Brain pericyte (primary cell): Measurements from ENCODE around the gene KLF2.

ENCODE experiments used
- DNase-seq: peaks from one replicate; pipeline ENCODE4 v3.0.0-alpha.2; 2012; ENCODE audit warnings: low read depth, low spot score

The KLF2 gene

GRCh38 chr19:16306728-16307402 is 17.8 kb upstream of the KLF2 start:
- no peak for DNase-seq

DNA sequence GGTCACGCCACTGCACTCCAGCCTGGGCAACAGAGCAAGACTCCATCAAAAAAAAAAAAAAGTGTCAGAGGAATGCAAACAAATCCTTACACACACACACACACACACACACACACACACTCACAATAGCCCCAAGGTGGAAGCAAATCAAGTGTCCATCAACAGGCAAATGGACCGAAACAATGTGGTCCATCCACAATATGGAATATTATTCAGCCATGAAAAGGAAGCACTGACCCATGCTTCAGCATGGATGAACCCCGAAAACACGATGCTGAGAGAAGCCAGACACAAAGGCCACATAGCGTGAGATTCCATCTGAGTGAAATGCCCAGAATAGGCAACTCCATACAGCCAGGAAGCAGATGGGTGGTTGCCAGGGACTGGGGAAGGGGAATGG is 16.5 kb upstream of the KLF2 start:
- DNase-seq: no peak

- DNase-seq: no peak
These were observed 15.0 kb upstream of the KLF2 start for GRCh38 chr19:16309643-16310042.

DNA sequence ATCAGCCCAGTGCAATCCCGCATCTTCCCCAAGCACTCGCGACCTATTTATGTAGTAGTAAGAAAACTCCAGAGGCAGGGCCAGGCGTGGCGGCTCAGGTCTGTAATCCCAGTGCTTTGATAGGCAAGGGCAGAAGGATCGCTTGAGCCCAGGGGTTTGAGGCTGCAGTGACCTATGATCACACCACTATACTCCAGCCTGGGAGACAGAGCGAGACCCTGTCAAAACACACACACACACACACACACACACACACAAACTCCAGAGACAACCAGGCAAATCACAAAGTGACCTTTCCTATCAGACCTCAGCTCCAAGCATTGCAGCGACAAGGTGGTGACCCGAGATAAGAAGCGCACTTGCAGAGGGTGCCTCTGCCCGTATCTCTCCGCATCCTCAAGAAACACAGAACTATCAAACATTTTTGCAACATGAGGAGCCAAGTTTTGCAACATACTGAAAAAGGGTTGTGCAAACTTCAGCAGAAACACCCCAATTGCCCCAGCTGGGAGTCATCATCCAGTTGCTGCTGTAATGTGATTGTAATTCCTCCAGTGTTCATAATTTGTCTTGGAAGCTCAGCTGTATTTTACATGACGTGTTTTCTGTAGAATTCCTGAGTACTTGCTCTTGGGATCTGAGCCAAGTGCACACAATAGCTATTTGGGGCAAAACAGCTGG is 8.7 kb upstream of the KLF2 start:
- peak; percentile 76 for DNase-seq

DNA sequence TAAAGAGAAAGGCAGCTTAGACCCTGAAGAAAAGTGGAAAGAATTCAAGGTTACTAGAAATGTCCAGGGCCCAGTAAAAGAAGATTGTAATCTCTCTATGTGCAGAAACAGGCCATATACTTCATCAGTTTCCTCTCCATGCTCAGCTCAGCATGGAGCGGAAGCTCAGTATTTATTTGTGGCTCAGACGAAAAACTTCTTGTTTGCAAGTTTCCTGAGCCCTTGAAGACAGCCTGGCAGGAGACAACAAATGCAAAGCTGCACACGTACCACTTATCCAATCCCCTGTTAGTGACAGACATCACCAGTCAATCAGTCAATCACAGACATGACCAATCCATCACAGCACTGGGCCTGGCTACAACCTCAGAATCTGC is 8.1 kb upstream of the KLF2 start:
- no peak for DNase-seq

GRCh38 chr19:16319481-16319880 is 5.1 kb upstream of the KLF2 start:
- no peak for DNase-seq

DNA sequence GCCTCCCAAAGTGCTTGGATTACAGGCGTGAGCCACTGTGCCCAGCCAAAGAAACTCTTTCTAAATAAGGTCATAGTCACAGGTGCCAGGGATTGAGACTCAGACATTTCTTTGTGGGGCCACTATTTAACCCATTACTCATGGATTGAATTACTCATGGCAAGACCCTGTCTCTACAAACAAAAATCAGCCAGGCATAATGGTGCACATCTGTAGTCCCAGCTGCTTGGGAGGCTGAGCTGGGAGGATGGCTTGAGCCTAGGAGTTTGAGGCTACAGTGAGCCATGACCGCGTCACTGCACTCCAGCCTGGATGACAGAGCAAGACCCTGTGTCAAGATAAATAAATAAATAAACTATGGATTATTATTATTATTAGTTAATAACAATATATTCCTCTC is 3.6 kb upstream of the KLF2 start:
- DNase-seq: no peak

- no peak for DNase-seq
These were observed 518 bp downstream of the KLF2 start for GRCh38 chr19:16325161-16325527.

GRCh38 chr19:16325641-16326400 is 1.2 kb downstream of the KLF2 start:
- no peak for DNase-seq

GRCh38 chr19:16326401-16327168 is 2.0 kb downstream of the KLF2 start:
- DNase-seq: no peak

GRCh38 chr19:16327169-16327475 is 2.5 kb downstream of the KLF2 start:
- no peak for DNase-seq

DNA sequence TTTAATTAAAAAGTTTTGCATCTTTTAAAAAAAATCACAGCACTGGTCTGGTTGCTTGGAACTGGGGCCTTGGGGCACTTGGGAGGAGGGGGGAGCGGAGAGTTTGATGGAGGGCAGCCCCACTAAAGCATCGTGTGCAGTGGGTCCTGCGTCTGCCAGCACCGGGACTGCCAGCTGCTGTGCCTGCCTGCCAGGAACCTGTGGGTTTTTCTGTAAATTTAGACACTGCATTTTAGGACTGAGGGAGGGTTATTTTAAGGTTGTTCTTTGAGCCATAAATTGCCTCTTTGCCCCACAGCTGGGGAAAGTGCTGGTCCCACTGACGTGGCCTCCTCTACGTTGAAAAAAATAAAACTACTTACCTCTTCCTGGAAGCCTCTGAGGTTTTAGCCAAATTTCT is 2.9 kb downstream of the KLF2 start:
- no peak for DNase-seq

DNA sequence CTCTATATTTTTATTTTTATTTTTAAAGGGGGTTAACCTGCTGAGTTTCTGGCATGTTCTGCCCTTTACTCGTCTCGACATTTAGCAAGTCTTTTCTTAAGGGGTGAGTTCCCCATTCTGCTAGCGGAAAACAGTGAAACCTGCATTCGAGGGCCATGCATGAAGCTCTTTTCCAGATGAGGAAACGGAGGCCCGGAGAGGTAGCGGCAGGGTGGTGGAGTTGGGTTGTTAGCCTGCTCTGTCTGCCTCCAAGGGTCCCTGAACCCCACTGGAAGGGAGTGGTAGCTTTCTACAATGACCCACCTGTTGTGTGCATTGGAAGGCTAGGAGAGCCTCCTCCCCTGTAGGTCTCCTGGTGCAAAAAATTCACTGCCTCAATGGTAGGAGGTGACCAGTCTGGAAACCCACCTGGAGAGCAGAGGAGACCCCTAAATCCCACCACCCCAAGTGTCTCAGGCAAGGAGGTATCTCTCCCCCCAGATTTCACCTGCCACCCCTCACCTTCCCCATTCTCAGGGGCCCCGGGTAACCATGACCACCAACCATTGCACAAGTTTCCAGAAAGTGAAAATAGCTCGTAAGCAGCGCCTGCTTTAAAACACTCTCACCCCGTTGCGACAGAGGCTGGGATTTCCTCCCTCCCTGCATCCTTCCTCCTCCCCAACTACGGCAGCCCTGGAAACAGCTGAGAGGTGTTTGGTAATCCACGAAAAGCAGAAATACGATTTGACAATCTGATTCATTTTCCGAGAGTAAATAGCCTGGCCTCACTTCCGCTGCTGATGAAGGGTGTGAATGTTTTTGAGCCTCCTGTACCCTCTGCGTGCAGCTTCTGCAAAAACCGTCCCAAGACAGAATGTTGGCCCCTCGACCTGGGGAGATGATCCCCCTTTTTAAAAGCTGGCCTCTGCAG is 3.5 kb downstream of the KLF2 start:
- no peak for DNase-seq

DNA sequence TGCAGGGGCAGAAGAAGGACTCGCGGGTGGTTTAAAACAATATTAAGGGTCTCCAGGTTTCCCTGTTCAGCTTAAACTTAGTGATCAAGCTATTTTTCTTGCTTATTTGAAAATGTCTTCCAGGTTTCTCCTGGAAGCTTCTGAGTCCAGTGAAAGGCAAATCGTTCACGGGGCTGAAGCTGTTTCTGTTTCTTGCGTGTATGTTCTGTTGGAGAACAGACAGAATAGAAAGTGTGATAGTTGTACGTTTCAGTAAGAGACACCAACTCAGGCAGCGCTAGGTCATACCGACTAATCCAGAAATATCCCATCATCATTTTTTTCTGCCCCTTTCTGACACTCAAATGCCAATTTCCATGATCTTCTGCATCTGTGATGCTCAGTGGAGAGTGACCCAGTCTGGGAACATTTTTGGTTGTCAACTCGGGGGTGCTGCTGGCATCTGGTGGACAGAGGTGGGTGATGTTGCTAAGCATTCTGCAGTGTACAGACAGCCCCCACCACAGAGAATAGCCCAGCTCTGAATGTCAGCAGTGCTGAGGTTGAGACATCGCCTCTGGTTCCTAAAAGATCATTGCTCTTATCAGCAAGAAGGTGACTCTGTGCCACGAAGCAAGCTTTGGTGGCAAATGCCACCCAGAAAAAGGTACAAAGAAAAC is 4.3 kb downstream of the KLF2 start:
- no peak for DNase-seq

- no peak for DNase-seq
These were observed 5.8 kb downstream of the KLF2 start for GRCh38 chr19:16330368-16330801.

GRCh38 chr19:16330806-16331690 is 6.4 kb downstream of the KLF2 start:
- DNase-seq: no peak

DNA sequence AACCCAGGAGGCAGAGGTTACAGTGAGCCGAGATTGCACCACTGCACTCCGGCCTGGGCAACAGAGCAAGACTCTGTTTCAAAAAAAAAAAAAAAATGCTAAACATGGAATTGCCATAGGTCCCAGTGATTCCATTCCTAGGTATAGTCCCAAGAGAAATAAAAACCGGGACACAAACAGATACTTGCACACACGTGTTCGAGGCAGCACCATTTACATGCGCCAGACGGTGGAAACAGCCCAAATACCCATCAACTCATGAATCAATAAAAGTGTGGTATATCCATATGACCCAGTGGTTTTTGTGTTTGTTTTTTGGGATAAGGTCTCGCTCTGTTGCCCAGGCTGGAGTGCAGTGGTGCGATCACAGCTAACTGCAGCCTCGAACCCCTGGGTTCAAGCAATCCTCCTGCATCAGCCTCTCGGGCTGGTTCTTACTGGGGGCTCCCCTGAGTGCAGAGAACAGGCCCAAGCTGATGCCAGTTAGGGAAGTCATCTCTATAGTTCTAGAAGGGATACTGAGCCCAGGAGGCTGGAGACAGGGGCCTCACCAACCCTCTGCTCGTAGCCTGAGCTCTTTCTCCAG is 8.5 kb downstream of the KLF2 start:
- no peak for DNase-seq

DNA sequence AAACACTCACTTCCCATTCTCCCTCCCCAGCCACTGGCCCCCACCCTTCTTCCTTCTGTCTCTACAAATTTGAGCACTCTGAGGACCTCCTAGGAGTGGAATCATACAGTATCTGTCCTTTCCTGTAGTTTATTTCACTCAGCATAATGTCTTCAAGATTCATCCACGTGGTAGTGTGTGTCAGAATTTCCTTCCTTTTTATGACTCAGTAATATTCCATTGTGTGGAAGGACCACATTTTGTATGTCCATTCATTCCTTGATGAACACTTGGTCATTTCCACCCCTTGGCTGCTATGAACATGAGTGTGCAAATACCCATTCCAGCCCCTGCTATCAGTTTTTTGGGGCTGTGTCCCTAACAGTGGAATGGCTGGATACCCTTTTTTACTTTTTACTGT is 9.8 kb downstream of the KLF2 start:
- DNase-seq: no peak

DNA sequence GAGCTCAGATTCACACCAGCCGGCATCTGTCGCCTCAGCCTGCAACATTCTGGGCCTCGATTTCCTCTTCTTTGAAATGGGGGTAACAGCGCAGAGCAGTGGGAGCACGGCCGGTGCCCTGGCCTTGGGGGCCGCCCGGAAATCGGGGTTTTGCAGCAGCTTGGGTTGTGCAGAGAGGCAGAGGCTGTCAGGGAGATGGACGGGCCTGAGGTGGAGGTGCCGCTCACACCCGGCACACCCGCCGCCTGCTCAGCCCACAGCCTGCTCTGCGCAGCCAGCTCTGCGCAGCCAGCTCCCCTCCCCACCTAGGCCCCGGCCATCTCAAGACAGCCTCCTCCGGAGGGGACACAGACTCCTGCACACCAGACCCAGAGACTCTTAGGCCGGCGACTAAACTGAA is 10.6 kb downstream of the KLF2 start:
- no peak for DNase-seq
